Measurements from ENCODE around the gene HLCS.

DNA sequence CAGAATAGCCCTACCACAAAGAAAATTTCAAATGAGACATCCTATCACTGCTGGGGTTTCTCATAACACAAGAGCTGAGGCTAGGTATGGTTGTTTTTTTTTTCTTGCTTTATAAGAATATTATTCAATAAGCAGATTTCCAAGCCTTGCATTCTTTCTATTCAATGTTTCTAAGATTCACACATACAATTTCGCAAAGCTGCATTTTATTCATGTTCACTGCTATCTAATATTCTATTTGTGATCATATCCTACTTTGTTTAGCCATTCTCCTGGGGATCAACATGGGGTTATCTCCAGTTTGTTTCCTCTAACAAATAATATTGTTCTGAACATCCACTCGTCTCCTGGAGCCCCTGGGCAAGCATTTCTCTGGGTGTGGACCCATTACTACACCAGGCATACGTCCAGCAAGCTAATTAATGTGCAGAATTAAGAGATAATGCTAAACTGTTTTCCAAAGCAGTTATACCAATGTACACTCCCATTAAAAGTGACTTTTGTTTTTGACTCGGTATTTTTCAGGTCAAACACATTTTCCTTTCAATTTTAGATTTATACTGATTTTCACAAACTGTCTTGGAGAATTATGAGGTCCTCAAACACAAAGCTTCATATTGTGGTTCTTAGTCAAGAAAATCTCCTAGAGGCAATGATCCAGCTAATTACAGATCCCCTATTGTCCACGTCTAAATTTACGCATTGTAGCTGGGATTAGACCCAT lies 15.7 kb upstream of the HLCS start:
- TF ChIP-seq SMC3 (IDR thresholded peaks at IDR 0.05; ENCODE audit: low read depth, low read length): no peak
- TF ChIP-seq CTCF (IDR thresholded peaks at IDR 0.05): no peak
